Activated T-helper 2 cell treated with anti-CD3 and anti-CD28 coated beads, Interferon-gamma antibody, Interleukin-2, Interleukin-4, amounts not matched to agents 10 μg/mL and 5 μg/mL and 100 μg/mL, durations not matched to agents 14 hours and 24 hours and 36 hours (primary cell): ENCODE results near the gene PER3. TPM values are rescaled to one million over a fixed set of nuclear protein-coding genes. Genes with fewer than 3 reads are reported as not detected.

Experiments
- DNase-seq: peaks from one replicate; pipeline ENCODE4 v3.0.0; 2021; ENCODE audit warnings: low spot score
- H3K27ac Mint-ChIP-seq: one replicate; pipeline ENCODE4 v1.8.0; 2021; ENCODE audit warnings: mixed read lengths
- H3K27me3 Mint-ChIP-seq: one replicate; pipeline ENCODE4 v1.8.0; 2021; ENCODE audit warnings: low read depth, mixed read lengths
- H3K36me3 Mint-ChIP-seq: one replicate; pipeline ENCODE4 v1.8.0; 2021; ENCODE audit warnings: low read depth, mixed read lengths
- H3K4me1 Mint-ChIP-seq: one replicate; pipeline ENCODE4 v1.8.0; 2021; ENCODE audit warnings: low read depth, mixed read lengths
- H3K4me3 Mint-ChIP-seq: one replicate; pipeline ENCODE4 v1.8.0; 2021; ENCODE audit warnings: low read depth, mild to moderate bottlenecking, moderate library complexity, mixed read lengths
- H3K9me3 Mint-ChIP-seq: one replicate; pipeline ENCODE4 v1.8.0; 2021; ENCODE audit warnings: mixed read lengths
- intact Hi-C: fragments of 100-400 bp; cut with micrococcal nuclease; formaldehyde crosslinking; loops from one replicate; pipeline ENCODE4 v1.15.1; 2023
- total RNA-seq: library from RNA; stranded (reverse); gene quantifications from 2 replicates; pipeline ENCODE4 v1.2.3, GENCODE V29; 2022

PER3 gene
- 3.3 and 4.5 TPM in 2 replicates for total RNA-seq

DNA sequence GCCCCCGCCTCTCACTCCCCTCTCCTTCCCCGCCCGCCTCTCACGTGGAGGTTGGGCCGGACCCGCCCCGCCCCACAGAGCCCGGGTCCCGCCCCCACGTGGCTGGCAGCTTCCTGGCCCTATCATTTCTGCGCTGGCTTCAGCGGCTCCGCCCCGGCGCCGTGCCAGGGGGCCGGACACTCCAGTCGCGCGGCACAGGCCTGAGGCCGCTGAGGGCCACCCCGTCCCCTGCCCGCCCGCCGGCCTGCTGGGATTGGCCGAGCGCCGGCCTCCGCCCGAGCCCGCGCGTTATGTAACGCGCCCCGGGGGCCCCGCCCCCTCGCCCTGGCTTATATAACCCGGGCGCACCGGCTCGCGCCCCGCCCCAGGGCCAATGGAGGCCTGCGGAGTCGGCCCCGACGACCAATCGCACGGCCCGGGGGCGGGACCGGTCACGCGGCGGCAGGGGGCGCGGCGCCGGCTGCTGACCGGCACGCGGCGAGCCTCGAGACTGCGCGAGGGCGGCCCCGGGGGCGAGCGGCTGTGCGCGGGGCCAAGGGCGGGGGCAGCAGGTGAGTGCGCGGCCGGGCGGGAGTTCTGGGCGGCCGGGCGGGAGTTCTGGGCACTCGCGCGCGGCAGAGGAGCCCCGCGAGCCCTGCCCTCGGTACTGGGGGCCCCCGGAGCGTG is at the start of gene PER3:
Gene PER3, plus strand, starts transcription at position 466 of the 666 bp plus-strand sequence. CDS start 587 bp downstream, outside the sequence.
- no peaks in the 10 kb centered on the region for H3K9me3 Mint-ChIP-seq
- no peak within 1 kb of the TSS for H3K27ac Mint-ChIP-seq
- peak; percentile 84 for DNase-seq
- intact Hi-C loops: loop anchor here (1.0 kb wide), 1 partner anchor 13 kb away; the partner anchor contains the start of gene VAMP3
- H3K4me1 Mint-ChIP-seq: peaks cover 17% of the 10 kb centered on the region
- peaks cover 12% of the 10 kb centered on the region for H3K27me3 Mint-ChIP-seq
- H3K4me3 Mint-ChIP-seq: peak within 1 kb of the TSS; percentile 70
- H3K36me3 Mint-ChIP-seq: peaks cover 27% of the 10 kb centered on the region

DNA sequence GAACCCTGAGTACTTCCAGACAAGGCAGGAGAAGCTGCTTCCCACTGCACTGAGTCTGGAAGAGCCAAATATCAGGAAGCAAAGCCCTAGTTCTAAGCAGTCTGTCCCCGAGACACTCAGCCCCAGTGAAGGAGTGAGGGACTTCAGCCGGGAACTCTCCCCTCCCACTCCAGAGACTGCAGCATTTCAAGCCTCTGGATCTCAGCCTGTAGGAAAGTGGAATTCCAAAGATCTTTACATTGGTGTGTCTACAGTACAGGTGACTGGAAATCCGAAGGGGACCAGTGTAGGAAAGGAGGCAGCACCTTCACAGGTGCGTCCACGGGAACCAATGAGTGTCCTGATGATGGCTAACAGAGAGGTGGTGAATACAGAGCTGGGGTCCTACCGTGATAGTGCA is 46.0 kb upstream of the PER3 start:
- H3K9me3 Mint-ChIP-seq: no peaks in the 10 kb centered on the region
- H3K36me3 Mint-ChIP-seq: no peaks in the 10 kb centered on the region
- no peaks in the 10 kb centered on the region for H3K4me1 Mint-ChIP-seq
- H3K4me3 Mint-ChIP-seq: no peak overlapping the region
- H3K27me3 Mint-ChIP-seq: peaks cover 2% of the 10 kb centered on the region
- DNase-seq: no peak
- no peak overlapping the region for H3K27ac Mint-ChIP-seq
- intact Hi-C loops: no loop called here

DNA sequence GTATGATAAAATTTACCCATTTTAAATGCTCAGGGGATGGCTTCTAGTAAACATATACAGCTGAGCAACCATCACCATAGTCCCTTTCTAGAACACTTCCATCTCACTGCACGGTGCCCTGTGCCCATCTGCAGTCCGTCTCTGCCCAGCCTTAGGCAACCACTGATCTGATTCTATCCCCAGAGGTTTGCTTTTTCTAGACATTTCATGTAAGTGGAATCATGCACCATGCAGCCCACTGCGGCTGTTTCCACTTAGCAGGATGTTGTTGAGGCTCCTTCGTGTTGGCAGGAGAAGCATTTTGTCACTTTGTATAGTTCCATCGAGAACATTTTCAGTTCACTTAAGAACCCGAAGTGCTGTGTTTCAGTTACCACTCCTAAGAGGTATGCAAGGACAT is 40.7 kb upstream of the PER3 start:
- DNase-seq: no peak
- H3K36me3 Mint-ChIP-seq: no peaks in the 10 kb centered on the region

DNA sequence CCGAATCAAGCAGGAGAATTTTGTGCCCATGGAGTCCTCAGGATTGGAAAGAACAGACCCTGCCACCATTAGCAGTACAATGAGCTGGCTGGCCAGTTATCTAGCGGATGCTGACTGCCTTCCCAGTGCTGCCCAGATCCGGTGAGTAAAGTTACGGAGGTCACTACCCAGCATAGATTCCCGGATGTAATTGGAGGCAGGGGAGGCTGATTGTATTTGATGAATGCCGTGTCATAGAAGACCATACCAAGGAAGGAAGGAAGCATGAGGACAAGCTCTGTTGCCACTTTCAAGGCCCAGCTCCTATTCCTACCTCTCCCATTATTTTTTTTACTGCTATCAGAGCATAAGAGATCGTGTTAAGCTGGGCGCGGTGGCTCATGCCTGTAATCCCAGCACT is 39.2 kb upstream of the PER3 start:
- DNase-seq: no peak
- no peak overlapping the region for H3K27ac Mint-ChIP-seq
- no peaks in the 10 kb centered on the region for H3K4me1 Mint-ChIP-seq
- peaks cover 3% of the 10 kb centered on the region for H3K27me3 Mint-ChIP-seq
- intact Hi-C loops: no loop called here
- no peaks in the 10 kb centered on the region for H3K9me3 Mint-ChIP-seq
- H3K4me3 Mint-ChIP-seq: no peak overlapping the region
- no peaks in the 10 kb centered on the region for H3K36me3 Mint-ChIP-seq

More for the DNA sequence above, 40.7 kb upstream of the PER3 start:
- Mint-ChIP-seq H3K9me3 (no peaks in the 10 kb centered on the region), H3K4me3 (no peak overlapping the region), H3K27ac (no peak overlapping the region), H3K4me1 (no peaks in the 10 kb centered on the region), H3K27me3 (peaks cover 3% of the 10 kb centered on the region)
- intact Hi-C loops: no loop called here

DNA sequence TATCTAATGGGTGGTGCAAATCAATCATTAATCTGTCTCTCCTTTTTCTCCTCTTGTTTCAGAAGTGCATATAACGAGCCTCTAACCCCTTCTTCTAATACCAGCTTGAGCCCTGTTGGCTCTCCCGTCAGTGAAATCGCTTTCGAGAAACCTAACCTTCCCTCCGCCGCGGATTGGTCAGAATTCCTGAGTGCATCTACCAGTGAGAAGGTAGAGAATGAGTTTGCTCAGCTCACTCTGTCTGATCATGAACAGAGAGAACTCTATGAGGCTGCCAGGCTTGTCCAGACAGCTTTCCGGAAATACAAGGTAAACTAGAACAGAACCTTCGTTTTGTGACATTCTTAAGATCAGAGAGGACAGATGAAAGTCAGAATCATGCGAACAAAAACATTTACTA is 38.3 kb upstream of the PER3 start:
- DNase-seq: no peak
- Mint-ChIP-seq H3K27ac (no peak overlapping the region), H3K9me3 (no peaks in the 10 kb centered on the region), H3K36me3 (no peaks in the 10 kb centered on the region), H3K4me1 (no peaks in the 10 kb centered on the region), H3K4me3 (no peak overlapping the region), H3K27me3 (peaks cover 3% of the 10 kb centered on the region)
- intact Hi-C loops: no loop called here

DNA sequence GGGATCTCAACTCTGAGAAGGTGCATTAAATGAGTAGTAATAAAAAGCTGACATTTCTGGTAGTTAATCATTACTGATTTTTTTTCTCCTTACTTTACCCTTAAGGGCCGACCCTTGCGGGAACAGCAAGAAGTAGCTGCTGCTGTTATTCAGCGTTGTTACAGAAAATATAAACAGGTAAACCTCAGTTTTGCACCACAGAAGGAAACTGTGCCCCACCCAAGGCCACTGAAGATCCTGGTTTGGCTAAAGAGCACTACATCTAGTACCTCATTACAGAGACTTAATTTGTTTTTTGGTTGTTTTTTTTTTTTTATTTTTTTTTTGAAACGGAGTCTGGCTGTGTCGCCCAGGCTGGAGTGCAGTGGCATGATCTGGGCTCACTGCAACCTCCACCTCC is 36.5 kb upstream of the PER3 start:
- no peaks in the 10 kb centered on the region for H3K36me3 Mint-ChIP-seq
- H3K27me3 Mint-ChIP-seq: peaks cover 4% of the 10 kb centered on the region
- DNase-seq: no peak
- H3K9me3 Mint-ChIP-seq: no peaks in the 10 kb centered on the region
- peaks cover 3% of the 10 kb centered on the region for H3K4me1 Mint-ChIP-seq
- H3K27ac Mint-ChIP-seq: no peak overlapping the region
- intact Hi-C loops: no loop called here
- no peak overlapping the region for H3K4me3 Mint-ChIP-seq

DNA sequence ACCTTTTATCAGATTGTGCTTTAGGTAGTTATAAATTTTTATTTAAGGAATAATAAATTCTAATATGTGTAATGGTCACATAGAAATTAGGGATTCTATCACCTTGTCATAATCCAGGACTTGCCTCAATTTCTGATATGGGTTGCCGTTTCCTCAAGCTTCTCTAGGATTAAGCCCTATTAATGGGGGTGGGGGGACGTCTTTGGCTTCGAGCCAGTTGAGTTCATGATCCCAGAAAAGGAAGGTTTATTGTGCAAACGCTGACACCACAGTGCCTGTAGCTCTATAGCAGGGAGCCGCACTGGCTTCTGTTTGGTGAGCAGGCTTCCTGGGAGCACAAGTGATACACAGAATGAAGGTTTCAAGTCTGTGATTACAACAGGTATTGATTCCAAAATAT is 35.0 kb upstream of the PER3 start:
- Mint-ChIP-seq H3K9me3 (no peaks in the 10 kb centered on the region), H3K36me3 (no peaks in the 10 kb centered on the region), H3K27ac (no peak overlapping the region), H3K27me3 (peaks cover 15% of the 10 kb centered on the region), H3K4me3 (no peak overlapping the region), H3K4me1 (peaks cover 11% of the 10 kb centered on the region)
- DNase-seq: no peak
- intact Hi-C loops: no loop called here

DNA sequence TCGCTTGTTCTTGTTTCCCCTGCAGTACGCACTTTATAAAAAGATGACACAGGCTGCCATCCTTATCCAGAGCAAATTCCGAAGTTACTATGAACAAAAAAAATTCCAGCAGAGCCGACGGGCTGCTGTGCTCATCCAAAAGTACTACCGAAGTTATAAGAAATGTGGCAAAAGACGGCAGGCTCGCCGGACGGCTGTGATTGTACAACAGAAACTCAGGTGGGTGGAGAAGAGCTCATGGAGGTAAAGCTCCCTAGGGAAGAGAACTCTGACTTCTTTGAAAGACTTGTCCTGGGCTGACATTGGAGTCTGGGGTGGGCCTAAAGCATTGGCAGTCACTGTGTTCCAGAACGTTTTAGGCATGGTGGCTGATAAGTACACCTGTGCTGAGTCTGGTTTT is 32.9 kb upstream of the PER3 start:
- peaks cover 21% of the 10 kb centered on the region for H3K27me3 Mint-ChIP-seq
- no peak overlapping the region for H3K27ac Mint-ChIP-seq
- no peaks in the 10 kb centered on the region for H3K9me3 Mint-ChIP-seq
- intact Hi-C loops: no loop called here
- no peaks in the 10 kb centered on the region for H3K36me3 Mint-ChIP-seq
- DNase-seq: no peak
- no peak overlapping the region for H3K4me3 Mint-ChIP-seq
- H3K4me1 Mint-ChIP-seq: peaks cover 13% of the 10 kb centered on the region

DNA sequence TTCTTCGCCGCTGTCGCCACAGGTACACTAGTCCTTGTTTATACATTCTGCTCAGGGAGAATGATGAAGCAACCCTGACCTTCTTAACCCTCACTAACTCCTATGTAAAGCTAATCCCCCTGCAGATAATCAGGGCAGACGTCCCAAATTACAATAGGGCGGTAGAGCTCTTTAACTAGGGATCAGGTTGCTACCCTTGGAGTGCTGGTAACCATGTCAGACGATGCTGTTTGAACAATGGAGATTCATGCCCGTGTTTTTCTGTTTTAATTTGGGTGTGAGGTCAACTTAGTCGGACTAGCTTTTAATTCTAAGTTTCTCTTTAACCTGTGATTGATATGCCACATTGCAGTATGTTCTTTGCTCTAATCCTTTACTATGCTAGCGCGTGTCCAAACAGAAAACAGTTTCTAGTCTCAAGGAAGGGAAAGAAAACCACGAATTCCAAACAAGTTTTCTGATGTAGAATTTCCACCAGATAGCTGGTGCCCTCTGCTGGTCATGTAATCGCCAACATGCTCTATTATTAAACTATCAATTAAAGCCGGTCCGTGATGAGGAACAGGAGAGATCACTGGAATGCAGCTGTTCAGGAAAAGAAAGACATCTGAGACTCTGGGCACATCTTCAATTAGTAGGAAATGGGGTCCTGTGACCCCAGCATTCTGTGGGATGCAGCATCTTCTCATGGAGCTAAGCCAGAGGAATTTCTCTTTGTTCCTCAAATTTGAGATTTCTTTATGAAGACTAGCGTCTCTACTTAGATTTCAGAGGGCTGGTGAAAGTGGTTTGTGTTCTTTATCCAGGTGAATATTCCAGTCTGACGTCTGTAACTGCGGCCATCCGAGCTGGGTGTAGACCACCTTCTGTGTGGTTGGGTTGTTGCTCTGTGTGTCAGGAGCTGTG is 31.3 kb upstream of the PER3 start:
- peaks cover 21% of the 10 kb centered on the region for H3K27me3 Mint-ChIP-seq
- no peak for DNase-seq
- intact Hi-C loops: loop anchor here (1.0 kb wide), 1 partner anchor 85 kb away; no protein-coding TSS in a partner anchor
- peaks cover 13% of the 10 kb centered on the region for H3K4me1 Mint-ChIP-seq
- no peak overlapping the region for H3K4me3 Mint-ChIP-seq
- no peak overlapping the region for H3K27ac Mint-ChIP-seq
- no peaks in the 10 kb centered on the region for H3K36me3 Mint-ChIP-seq
- H3K9me3 Mint-ChIP-seq: no peaks in the 10 kb centered on the region

DNA sequence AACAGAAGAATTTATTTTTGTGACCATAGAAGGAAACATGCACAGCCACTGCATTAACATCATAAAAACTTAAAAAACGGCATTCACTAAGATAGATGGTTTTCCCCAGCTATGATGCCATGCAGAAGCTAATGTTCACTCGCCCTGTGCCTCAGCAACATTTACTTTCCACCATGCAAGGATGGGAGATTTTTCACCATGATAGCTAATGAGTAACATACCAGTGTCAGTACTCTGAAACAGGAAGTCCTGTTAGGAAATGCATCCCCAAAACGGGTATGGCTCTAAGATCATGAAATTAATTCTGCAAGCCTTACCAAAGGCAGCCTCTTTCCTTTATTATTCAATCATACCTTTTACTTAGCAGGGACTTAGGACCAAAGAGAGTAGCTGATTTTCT is 30.4 kb upstream of the PER3 start:
- H3K27ac Mint-ChIP-seq: no peak overlapping the region
- no peak for DNase-seq
- no peaks in the 10 kb centered on the region for H3K9me3 Mint-ChIP-seq
- intact Hi-C loops: loop anchor here (1.0 kb wide), 1 partner anchor 86 kb away; no protein-coding TSS in a partner anchor
- H3K27me3 Mint-ChIP-seq: peaks cover 23% of the 10 kb centered on the region
- no peak overlapping the region for H3K4me3 Mint-ChIP-seq
- peaks cover 13% of the 10 kb centered on the region for H3K4me1 Mint-ChIP-seq
- H3K36me3 Mint-ChIP-seq: no peaks in the 10 kb centered on the region

DNA sequence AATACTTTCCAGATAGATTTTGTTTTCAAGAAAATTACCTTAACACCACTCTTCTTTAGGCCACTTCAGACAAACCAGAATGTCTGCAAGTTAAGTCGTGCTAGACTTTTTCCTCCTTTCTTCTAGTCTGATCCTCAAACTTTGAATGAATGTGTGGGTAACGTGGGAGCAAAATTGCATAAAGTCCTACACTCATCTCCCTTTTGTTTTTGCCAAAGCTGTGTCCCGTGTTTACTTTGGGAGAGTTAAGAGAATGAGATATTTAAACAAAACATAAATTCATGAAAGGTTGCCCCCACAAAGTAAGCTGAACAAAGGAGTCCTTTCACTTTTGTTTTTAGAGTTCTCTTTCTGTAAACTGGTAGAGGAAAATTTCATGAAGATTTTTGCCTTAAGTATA is 29.9 kb upstream of the PER3 start:
- no peak overlapping the region for H3K27ac Mint-ChIP-seq
- no peak for DNase-seq
- intact Hi-C loops: no loop called here
- no peaks in the 10 kb centered on the region for H3K36me3 Mint-ChIP-seq
- no peaks in the 10 kb centered on the region for H3K9me3 Mint-ChIP-seq
- H3K27me3 Mint-ChIP-seq: peaks cover 23% of the 10 kb centered on the region
- H3K4me3 Mint-ChIP-seq: no peak overlapping the region
- peaks cover 13% of the 10 kb centered on the region for H3K4me1 Mint-ChIP-seq

DNA sequence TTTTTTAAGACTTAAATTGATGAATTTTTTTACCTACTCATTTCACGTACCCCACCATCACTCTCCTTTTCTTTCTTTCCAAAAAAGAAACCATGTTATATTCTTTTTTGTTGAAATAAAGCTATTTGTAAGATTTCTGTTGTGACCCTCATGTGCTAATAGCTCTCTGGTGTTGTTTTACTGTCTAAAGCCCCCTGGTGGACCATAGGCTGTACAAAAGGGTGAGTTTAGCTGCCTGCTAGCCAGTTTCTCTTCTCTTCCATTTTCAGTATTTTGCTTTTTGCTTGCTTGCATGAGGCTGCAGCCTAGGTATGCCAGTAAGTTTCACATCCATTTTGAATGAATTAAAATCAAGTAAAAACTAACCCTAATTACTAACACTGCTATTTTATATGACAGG is 28.6 kb upstream of the PER3 start:
- Mint-ChIP-seq H3K9me3 (no peaks in the 10 kb centered on the region), H3K4me1 (peaks cover 13% of the 10 kb centered on the region), H3K27ac (no peak overlapping the region), H3K4me3 (no peak overlapping the region), H3K36me3 (no peaks in the 10 kb centered on the region), H3K27me3 (peaks cover 24% of the 10 kb centered on the region)
- no peak for DNase-seq
- intact Hi-C loops: no loop called here

DNA sequence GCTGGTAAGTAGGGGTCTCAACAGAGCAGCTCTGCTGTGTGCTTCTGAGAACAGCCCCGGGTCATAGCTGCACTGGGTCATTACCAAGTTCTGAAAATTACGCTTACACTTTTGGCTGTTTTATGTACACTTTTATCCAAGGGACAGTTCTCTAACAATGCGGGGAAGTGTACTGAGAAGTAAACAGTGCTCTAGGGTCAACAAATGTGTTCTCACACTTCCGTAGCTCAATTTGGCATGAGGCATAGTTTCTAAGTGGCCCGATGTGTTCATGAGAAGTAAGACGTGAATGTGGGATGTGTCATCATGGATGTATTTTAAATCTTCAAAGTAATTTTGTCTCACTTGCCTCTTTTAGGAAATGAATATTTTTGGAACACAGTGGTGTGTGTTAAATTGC is 23.8 kb upstream of the PER3 start:
- H3K36me3 Mint-ChIP-seq: no peaks in the 10 kb centered on the region
- no peak for DNase-seq
- no peaks in the 10 kb centered on the region for H3K4me1 Mint-ChIP-seq
- no peaks in the 10 kb centered on the region for H3K9me3 Mint-ChIP-seq
- intact Hi-C loops: no loop called here
- no peak overlapping the region for H3K27ac Mint-ChIP-seq
- peaks cover 36% of the 10 kb centered on the region for H3K27me3 Mint-ChIP-seq
- no peak overlapping the region for H3K4me3 Mint-ChIP-seq
